Sigmoid colon (tissue), 7 donors: Measurements from ENCODE around the gene USP30. TPM values are rescaled to one million over a fixed set of nuclear protein-coding genes. Genes with fewer than 3 reads are reported as not detected.

ENCODE experiments used
- DNase-seq: peaks from one replicate; pipeline ENCODE4 v3.0.0-alpha.2; 2019
- H3K27ac ChIP-seq, 4 donors: fragments of 200-600 bp; sonication (generic); one replicate each; pipeline ENCODE4 v1.5.1; 2016 to 2019; ENCODE audit warnings: mild to moderate bottlenecking in 1 of 4
- H3K27me3 ChIP-seq, 3 donors: fragments of 200-600 bp; sonication (generic); one replicate each; pipeline ENCODE4 v1.5.1; 2019; ENCODE audit warnings: mild to moderate bottlenecking in 1 of 3
- H3K36me3 ChIP-seq, 4 donors: fragments of 200-600 bp; sonication (generic); one replicate each; pipeline ENCODE4 v1.5.1; 2016 to 2019
- H3K4me1 ChIP-seq, 4 donors: fragments of 200-600 bp; sonication (generic); one replicate each; pipeline ENCODE4 v1.5.1; 2017 to 2019
- H3K4me3 ChIP-seq, 4 donors: fragments of 200-600 bp; sonication (generic); one replicate each; pipeline ENCODE4 v1.5.1; 2017 to 2019; ENCODE audit warnings: mild to moderate bottlenecking in 2 of 4, moderate library complexity in 1 of 4
- H3K9me3 ChIP-seq, 4 donors: fragments of 200-600 bp in 3 of 4; sonication (generic) in 3 of 4; one replicate each; pipeline versions ENCODE4 v1.5.1 to v1.6.1; 2013 to 2019
- CTCF ChIP-seq, 4 experiments: fragments of 450-650 bp in 3 of 4; fragments of 200-600 bp in 1 of 4; IDR thresholded peaks; one replicate each; pipeline ENCODE4 v1.5.1; 2016 to 2019; ENCODE audit warnings: antibody characterized with exemption in 4 of 4, mild to moderate bottlenecking in 3 of 4, moderate library complexity in 2 of 4
- EP300 ChIP-seq, 4 donors: sonication (generic); formaldehyde crosslinking; IDR thresholded peaks; one replicate each; pipeline ENCODE4 v1.6.1; 2017; ENCODE audit warnings: antibody characterized with exemption in 4 of 4
- POLR2A ChIP-seq, 2 donors: fragments of 450-650 bp; IDR thresholded peaks; one replicate each; pipeline ENCODE4 v1.6.1; 2016; ENCODE audit warnings: antibody characterized with exemption in 2 of 2, mild to moderate bottlenecking in 2 of 2, moderate library complexity in 2 of 2
- POLR2AphosphoS5 ChIP-seq, 4 donors: sonication (generic); formaldehyde crosslinking; IDR thresholded peaks; one replicate each; pipeline ENCODE4 v1.6.1; 2017; ENCODE audit warnings: antibody characterized with exemption in 4 of 4
- WGBS, 2 donors: extraction: QIAGEN DNeasy Blood & Tissue Kit; methylation state at CpG; one replicate each; pipeline ENCODE4 v1.1.7; 2013; 5-methylcytosine and 5-hydroxymethylcytosine counted together
- intact Hi-C: fragments of 100-400 bp; cut with DNase I; formaldehyde crosslinking; loops from one replicate; pipeline ENCODE4 v1.15.1; 2023
- polyA plus RNA-seq, 3 donors: library from polyadenylated mRNA; stranded (reverse); fragments of 200-250 nt; gene quantifications; one replicate each; pipeline ENCODE4 v1.2.3, GENCODE V29; 2013
- total RNA-seq, 4 donors: library from RNA; depleted of rRNA; stranded (reverse); fragments of >200 nt; gene quantifications; one replicate each; pipeline ENCODE4 v1.1.0, GENCODE V29; 2016
- donor health status: healthy with polysubstance abuse.
- donor health status: Bipolar disorder and iron deficiency.
- donor health status: healthy.

Gene USP30
- total and polyA plus RNA-seq, 7 donors = 6.0 to 15.2 (median 9.8) TPM

DNA sequence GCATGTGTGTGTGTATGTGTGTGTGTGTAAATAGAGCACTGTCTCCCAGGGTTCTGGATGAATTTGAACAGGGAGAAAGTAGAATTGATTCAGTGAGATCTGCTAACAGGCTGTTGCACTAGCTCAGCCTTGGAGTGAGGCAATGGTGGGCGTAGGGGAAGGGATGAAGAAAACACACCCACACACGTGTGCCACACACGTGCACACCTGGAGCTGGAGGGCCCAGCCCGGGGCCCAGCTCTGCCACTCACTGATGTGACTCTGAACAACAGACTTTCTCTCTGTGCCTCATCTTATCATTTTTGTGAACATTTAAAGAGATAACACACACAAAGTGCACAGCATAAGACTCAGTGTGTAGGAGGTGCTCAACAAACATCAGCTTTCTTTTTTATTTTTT, 68.2 kb downstream of the USP30 start:
- Histone ChIP-seq H3K27ac (no peak overlapping the region), H3K4me1 (peaks cover 0 to 43% (median 36%) of the 10 kb centered on the region in 4 donors), H3K27me3 (no peaks in the 10 kb centered on the region), H3K9me3 (no peaks in the 10 kb centered on the region), H3K36me3 (no peaks in the 10 kb centered on the region), H3K4me3 (no peak overlapping the region)
- intact Hi-C loops = no loop called here
- WGBS, 2 donors = 78 to 81% methylated on average over 4 of the region's 4 CpGs
- DNase-seq = peak; percentile 21
- no peak for TF ChIP-seq POLR2A (IDR thresholded peaks at IDR 0.05)
- TF ChIP-seq CTCF (IDR thresholded peaks at IDR 0.05) = no peak
- TF ChIP-seq EP300 (IDR thresholded peaks at IDR 0.05) = no peak
- TF ChIP-seq POLR2AphosphoS5 (IDR thresholded peaks at IDR 0.05) = no peak

- intact Hi-C loops = no loop called here
- no peaks in the 10 kb centered on the region for H3K36me3 ChIP-seq
- WGBS, 2 donors = 92 to 95% methylated on average over 3 of the region's 3 CpGs
Observed at GRCh38 chr12:109121346-109121880, 69.0 kb downstream of the USP30 start.

GRCh38 chr12:109124878-109125648, 72.7 kb downstream of the USP30 start:
- Histone ChIP-seq H3K9me3 (no peaks in the 10 kb centered on the region), H3K36me3 (no peaks in the 10 kb centered on the region), H3K27me3 (no peaks in the 10 kb centered on the region), H3K27ac (peak overlapping the region in 3 of 4 donors; percentile 77 to 83 (median 83)), H3K4me1 (peaks cover 0 to 39% (median 30%) of the 10 kb centered on the region in 4 donors), H3K4me3 (no peak overlapping the region)
- intact Hi-C loops = no loop called here
- DNase-seq = peak; percentile 51
- WGBS, 2 donors = 78 to 85% methylated on average over 12 of the region's 12 CpGs
- TF ChIP-seq POLR2AphosphoS5 (IDR thresholded peaks at IDR 0.05) (peak in 3 of 4 donors; percentile 48 to 58 (median 51)), CTCF (IDR thresholded peaks at IDR 0.05) (no peak), POLR2A (IDR thresholded peaks at IDR 0.05) (no peak), EP300 (IDR thresholded peaks at IDR 0.05) (peak in 1 of 4 donors; percentile 24)

More at GRCh38 chr12:109121346-109121880, 69.0 kb downstream of the USP30 start:
- H3K4me1 ChIP-seq = peaks cover 0 to 43% (median 35%) of the 10 kb centered on the region in 4 donors
- no peaks in the 10 kb centered on the region for H3K9me3 ChIP-seq
- TF ChIP-seq EP300 (IDR thresholded peaks at IDR 0.05) = no peak
- DNase-seq = peak; percentile 44
- H3K27me3 ChIP-seq = no peaks in the 10 kb centered on the region
- H3K4me3 ChIP-seq = no peak overlapping the region
- peak overlapping the region in 3 of 4 donors; percentile 12 to 22 (median 20) for H3K27ac ChIP-seq

- Histone ChIP-seq H3K9me3 (no peaks in the 10 kb centered on the region), H3K27ac (peak overlapping the region in 3 of 4 donors; percentile 77 to 83 (median 83))
Observed at GRCh38 chr12:109125791-109126190, 73.4 kb downstream of the USP30 start.

More at GRCh38 chr12:109125791-109126190, 73.4 kb downstream of the USP30 start:
- Histone ChIP-seq H3K36me3 (no peaks in the 10 kb centered on the region), H3K4me1 (peaks cover 0 to 45% (median 35%) of the 10 kb centered on the region in 4 donors), H3K27me3 (no peaks in the 10 kb centered on the region), H3K4me3 (no peak overlapping the region)
- no peak for TF ChIP-seq EP300 (IDR thresholded peaks at IDR 0.05)
- no peak for TF ChIP-seq POLR2AphosphoS5 (IDR thresholded peaks at IDR 0.05)
- no peak for TF ChIP-seq CTCF (IDR thresholded peaks at IDR 0.05)
- TF ChIP-seq POLR2A (IDR thresholded peaks at IDR 0.05) = no peak
- intact Hi-C loops = no loop called here
- WGBS, 2 donors = 34 to 73% methylated on average over 7 of the region's 7 CpGs
- DNase-seq = peak; percentile 52
